Measurements from ENCODE around the gene HIVEP1.

Gene HIVEP1

GRCh38 chr6:11977193-11977592, 34.9 kb upstream of the HIVEP1 start:
- no peaks in the 10 kb centered on the region for H3K9me3 ChIP-seq (ENCODE audit: insufficient read depth, low read length)
- no peaks in the 10 kb centered on the region for H3K27me3 ChIP-seq (ENCODE audit: insufficient read depth, insufficient read length)
- no peak overlapping the region for H3K9ac ChIP-seq (ENCODE audit: insufficient read length, low read depth)
- H3K4me3 ChIP-seq (ENCODE audit: insufficient read length, low read depth) = no peak overlapping the region
- no peaks in the 10 kb centered on the region for H3K36me3 ChIP-seq (ENCODE audit: insufficient read depth, insufficient read length, low read length)
- no peaks in the 10 kb centered on the region for H3K4me1 ChIP-seq (ENCODE audit: insufficient read depth, insufficient read length)
- TF ChIP-seq SUZ12 (IDR thresholded peaks at IDR 0.05; ENCODE audit: extremely low read depth, insufficient read depth, insufficient read length) (no peak), YY1 (IDR thresholded peaks at IDR 0.05; ENCODE audit: insufficient read depth, insufficient read length) (no peak), ZNF274 (IDR thresholded peaks at IDR 0.05; ENCODE audit: low read depth, low read length) (no peak)
- DNase-seq (ENCODE audit: low read depth, low spot score) = no peak

DNA sequence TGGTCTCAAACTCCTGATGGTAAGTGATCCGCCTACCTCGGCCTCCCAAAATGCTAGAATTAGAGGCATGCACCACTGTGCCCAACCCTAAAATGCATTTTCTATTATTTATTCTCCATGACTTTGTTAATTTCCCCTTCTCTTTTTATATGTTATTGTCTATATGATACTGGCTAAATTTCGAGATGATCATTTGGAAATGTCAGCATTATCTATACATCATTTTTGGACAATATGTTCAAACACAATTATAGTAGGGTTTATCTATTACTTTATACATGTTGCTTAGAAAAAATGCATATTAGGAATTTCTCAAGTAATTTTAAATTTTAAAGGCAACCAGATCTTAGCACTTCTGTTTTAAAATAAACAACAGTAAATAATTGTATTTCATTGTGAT, 34.4 kb upstream of the HIVEP1 start:
- H3K4me1 ChIP-seq (ENCODE audit: insufficient read depth, insufficient read length) = no peaks in the 10 kb centered on the region
- DNase-seq (ENCODE audit: low read depth, low spot score) = no peak
- H3K4me3 ChIP-seq (ENCODE audit: insufficient read length, low read depth) = no peak overlapping the region
- no peak overlapping the region for H3K9ac ChIP-seq (ENCODE audit: insufficient read length, low read depth)
- TF ChIP-seq SUZ12 (IDR thresholded peaks at IDR 0.05; ENCODE audit: extremely low read depth, insufficient read depth, insufficient read length) (no peak), YY1 (IDR thresholded peaks at IDR 0.05; ENCODE audit: insufficient read depth, insufficient read length) (no peak), ZNF274 (IDR thresholded peaks at IDR 0.05; ENCODE audit: low read depth, low read length) (no peak)
- H3K27me3 ChIP-seq (ENCODE audit: insufficient read depth, insufficient read length) = no peaks in the 10 kb centered on the region
- no peaks in the 10 kb centered on the region for H3K9me3 ChIP-seq (ENCODE audit: insufficient read depth, low read length)
- H3K36me3 ChIP-seq (ENCODE audit: insufficient read depth, insufficient read length, low read length) = no peaks in the 10 kb centered on the region

- no peaks in the 10 kb centered on the region for H3K36me3 ChIP-seq (ENCODE audit: insufficient read depth, insufficient read length, low read length)
- no peak for TF ChIP-seq ZNF274 (IDR thresholded peaks at IDR 0.05; ENCODE audit: low read depth, low read length)
- TF ChIP-seq YY1 (IDR thresholded peaks at IDR 0.05; ENCODE audit: insufficient read depth, insufficient read length) = no peak
- TF ChIP-seq SUZ12 (IDR thresholded peaks at IDR 0.05; ENCODE audit: extremely low read depth, insufficient read depth, insufficient read length) = no peak
- no peak overlapping the region for H3K9ac ChIP-seq (ENCODE audit: insufficient read length, low read depth)
- H3K4me3 ChIP-seq (ENCODE audit: insufficient read length, low read depth) = no peak overlapping the region
- H3K9me3 ChIP-seq (ENCODE audit: insufficient read depth, low read length) = no peaks in the 10 kb centered on the region
- DNase-seq (ENCODE audit: low read depth, low spot score) = no peak
- no peaks in the 10 kb centered on the region for H3K27me3 ChIP-seq (ENCODE audit: insufficient read depth, insufficient read length)
- H3K4me1 ChIP-seq (ENCODE audit: insufficient read depth, insufficient read length) = no peaks in the 10 kb centered on the region
Observed at GRCh38 chr6:11978169-11978987, 33.7 kb upstream of the HIVEP1 start.

DNA sequence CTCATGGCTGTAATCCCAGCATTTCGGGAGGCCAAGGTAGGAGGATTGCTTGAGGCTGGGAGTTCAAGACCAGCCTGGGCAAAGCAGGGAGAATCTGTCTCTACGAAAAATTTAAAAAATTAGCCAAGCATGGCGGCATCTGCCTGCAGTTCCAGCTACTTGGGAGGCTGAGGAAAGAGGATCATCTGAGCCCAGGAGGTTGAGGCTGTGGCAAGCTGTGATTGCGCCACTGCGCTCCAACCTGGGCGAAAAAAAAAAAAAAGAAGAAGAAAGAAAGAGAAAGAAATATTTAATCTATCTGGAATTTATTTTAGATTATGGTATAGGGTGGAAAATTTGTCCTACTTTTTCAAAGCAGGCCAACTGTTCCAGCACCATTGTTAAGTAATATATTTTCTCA, 32.2 kb upstream of the HIVEP1 start:
- TF ChIP-seq ZNF274 (IDR thresholded peaks at IDR 0.05; ENCODE audit: low read depth, low read length) = no peak
- no peak for TF ChIP-seq SUZ12 (IDR thresholded peaks at IDR 0.05; ENCODE audit: extremely low read depth, insufficient read depth, insufficient read length)
- TF ChIP-seq YY1 (IDR thresholded peaks at IDR 0.05; ENCODE audit: insufficient read depth, insufficient read length) = no peak
- Histone ChIP-seq H3K9me3 (ENCODE audit: insufficient read depth, low read length) (no peaks in the 10 kb centered on the region), H3K4me3 (ENCODE audit: insufficient read length, low read depth) (no peak overlapping the region), H3K4me1 (ENCODE audit: insufficient read depth, insufficient read length) (no peaks in the 10 kb centered on the region), H3K27me3 (ENCODE audit: insufficient read depth, insufficient read length) (no peaks in the 10 kb centered on the region), H3K9ac (ENCODE audit: insufficient read length, low read depth) (no peak overlapping the region), H3K36me3 (ENCODE audit: insufficient read depth, insufficient read length, low read length) (no peaks in the 10 kb centered on the region)
- no peak for DNase-seq (ENCODE audit: low read depth, low spot score)

DNA sequence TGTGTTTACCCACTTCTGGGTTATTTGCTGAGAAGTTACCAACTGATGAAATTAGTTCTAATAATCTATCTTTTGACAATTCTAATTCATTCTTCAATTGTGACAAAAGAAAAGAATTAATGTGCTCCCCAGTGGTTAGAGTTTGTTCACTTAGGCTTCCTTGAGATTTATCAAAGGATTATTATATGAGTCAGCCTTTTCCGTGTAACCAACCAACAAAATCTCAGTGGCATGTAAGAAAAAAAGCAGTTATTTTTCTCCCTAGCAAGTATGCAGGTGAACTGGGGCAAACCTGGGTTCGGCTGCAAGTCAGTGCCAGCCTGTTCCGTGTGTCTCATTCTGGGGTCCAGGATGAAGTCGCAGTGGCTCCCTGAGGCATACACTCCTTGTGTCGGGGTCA, 28.8 kb upstream of the HIVEP1 start:
- no peak overlapping the region for H3K9ac ChIP-seq (ENCODE audit: insufficient read length, low read depth)
- H3K4me3 ChIP-seq (ENCODE audit: insufficient read length, low read depth) = no peak overlapping the region
- H3K9me3 ChIP-seq (ENCODE audit: insufficient read depth, low read length) = no peaks in the 10 kb centered on the region
- no peak for TF ChIP-seq SUZ12 (IDR thresholded peaks at IDR 0.05; ENCODE audit: extremely low read depth, insufficient read depth, insufficient read length)
- no peak for TF ChIP-seq YY1 (IDR thresholded peaks at IDR 0.05; ENCODE audit: insufficient read depth, insufficient read length)
- DNase-seq (ENCODE audit: low read depth, low spot score) = no peak
- H3K36me3 ChIP-seq (ENCODE audit: insufficient read depth, insufficient read length, low read length) = no peaks in the 10 kb centered on the region
- H3K27me3 ChIP-seq (ENCODE audit: insufficient read depth, insufficient read length) = no peaks in the 10 kb centered on the region
- H3K4me1 ChIP-seq (ENCODE audit: insufficient read depth, insufficient read length) = no peaks in the 10 kb centered on the region

- Histone ChIP-seq H3K4me3 (ENCODE audit: insufficient read length, low read depth) (no peak overlapping the region), H3K9me3 (ENCODE audit: insufficient read depth, low read length) (no peaks in the 10 kb centered on the region), H3K4me1 (ENCODE audit: insufficient read depth, insufficient read length) (no peaks in the 10 kb centered on the region), H3K36me3 (ENCODE audit: insufficient read depth, insufficient read length, low read length) (no peaks in the 10 kb centered on the region), H3K9ac (ENCODE audit: insufficient read length, low read depth) (no peak overlapping the region), H3K27me3 (ENCODE audit: insufficient read depth, insufficient read length) (no peaks in the 10 kb centered on the region)
- DNase-seq (ENCODE audit: low read depth, low spot score) = no peak
- TF ChIP-seq SUZ12 (IDR thresholded peaks at IDR 0.05; ENCODE audit: extremely low read depth, insufficient read depth, insufficient read length) (no peak), YY1 (IDR thresholded peaks at IDR 0.05; ENCODE audit: insufficient read depth, insufficient read length) (no peak), ZNF274 (IDR thresholded peaks at IDR 0.05; ENCODE audit: low read depth, low read length) (no peak)
Observed at GRCh38 chr6:11987386-11987785, 24.7 kb upstream of the HIVEP1 start.

DNA sequence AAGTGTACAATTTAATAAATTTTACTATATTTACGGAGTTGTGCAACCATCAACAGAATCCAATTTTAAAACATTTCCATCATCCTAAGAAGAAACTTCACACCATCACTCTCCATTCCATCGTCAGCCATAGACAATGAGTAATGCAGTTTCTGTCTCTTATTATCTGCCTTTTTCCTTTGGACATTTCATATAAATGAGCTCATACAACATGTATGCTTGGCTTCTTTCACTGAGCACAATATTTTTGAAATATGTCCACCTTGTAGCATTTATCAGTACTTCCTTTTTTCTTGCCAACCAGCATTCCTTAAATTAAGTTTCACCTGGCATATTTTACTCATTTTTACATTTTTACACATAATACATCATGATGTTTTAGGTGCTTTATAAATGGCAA, 22.7 kb upstream of the HIVEP1 start:
- Histone ChIP-seq H3K27me3 (ENCODE audit: insufficient read depth, insufficient read length) (no peaks in the 10 kb centered on the region), H3K9me3 (ENCODE audit: insufficient read depth, low read length) (no peaks in the 10 kb centered on the region), H3K4me1 (ENCODE audit: insufficient read depth, insufficient read length) (no peaks in the 10 kb centered on the region), H3K9ac (ENCODE audit: insufficient read length, low read depth) (no peak overlapping the region), H3K36me3 (ENCODE audit: insufficient read depth, insufficient read length, low read length) (no peaks in the 10 kb centered on the region), H3K4me3 (ENCODE audit: insufficient read length, low read depth) (no peak overlapping the region)
- no peak for DNase-seq (ENCODE audit: low read depth, low spot score)
- no peak for TF ChIP-seq ZNF274 (IDR thresholded peaks at IDR 0.05; ENCODE audit: low read depth, low read length)
- TF ChIP-seq YY1 (IDR thresholded peaks at IDR 0.05; ENCODE audit: insufficient read depth, insufficient read length) = no peak
- no peak for TF ChIP-seq SUZ12 (IDR thresholded peaks at IDR 0.05; ENCODE audit: extremely low read depth, insufficient read depth, insufficient read length)
